Fibroblast of villous mesenchyme (primary cell): ENCODE measurements around the gene MAMDC2. TPM values are rescaled to one million over a fixed set of nuclear protein-coding genes. Genes with fewer than 3 reads are reported as not detected.

Source experiments
- DNase-seq: peaks from one replicate; pipeline ENCODE4 v3.0.0-alpha.2; 2010; ENCODE audit warnings: low read depth
- H3K4me3 ChIP-seq: 2 replicates; pipeline ENCODE4 v1.5.1; 2011; ENCODE audit warnings: low read depth, mild to moderate bottlenecking, low read length
- small RNA-seq: library from RNA; depleted of rRNA; stranded (forward); fragments of <200 nt; gene quantifications from one replicate; pipeline ENCODE3, GENCODE V24; 2012
- total RNA-seq: library from RNA; depleted of rRNA; stranded (reverse); fragments of >200 nt; gene quantifications from 2 replicates; pipeline ENCODE4 v1.2.3, GENCODE V29; 2012
- TF ChIP-seq, protein P1 (sequence below): IDR thresholded peaks from 2 replicates; pipeline ENCODE4 v1.5.1; 2012; ENCODE audit warnings: low read depth, mild to moderate bottlenecking, low read length; ENCODE audit not compliant: insufficient read depth

Gene MAMDC2
- total RNA-seq, 1 donor, result 22.9 TPM

DNA sequence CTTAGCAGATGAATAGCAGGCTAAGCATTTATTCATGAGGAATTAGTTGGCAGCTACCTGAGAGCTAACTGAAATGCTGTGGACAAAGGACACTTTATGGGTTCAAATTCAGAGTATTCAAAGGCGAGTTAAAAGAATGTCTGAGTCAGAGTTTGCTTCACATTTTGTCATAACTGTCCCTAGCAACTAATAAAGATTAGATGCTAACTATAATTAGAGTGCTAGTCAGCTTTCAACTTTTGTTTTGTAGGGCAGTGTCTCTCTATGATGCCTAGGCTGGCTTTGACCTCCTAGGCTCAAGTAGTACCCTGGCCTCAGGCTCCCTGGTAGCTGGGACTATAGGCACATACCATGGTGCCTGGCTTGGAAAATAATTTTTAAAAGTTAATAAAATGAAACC, 219.8 kb downstream of the MAMDC2 start:
- TF ChIP-seq, protein P1, sequence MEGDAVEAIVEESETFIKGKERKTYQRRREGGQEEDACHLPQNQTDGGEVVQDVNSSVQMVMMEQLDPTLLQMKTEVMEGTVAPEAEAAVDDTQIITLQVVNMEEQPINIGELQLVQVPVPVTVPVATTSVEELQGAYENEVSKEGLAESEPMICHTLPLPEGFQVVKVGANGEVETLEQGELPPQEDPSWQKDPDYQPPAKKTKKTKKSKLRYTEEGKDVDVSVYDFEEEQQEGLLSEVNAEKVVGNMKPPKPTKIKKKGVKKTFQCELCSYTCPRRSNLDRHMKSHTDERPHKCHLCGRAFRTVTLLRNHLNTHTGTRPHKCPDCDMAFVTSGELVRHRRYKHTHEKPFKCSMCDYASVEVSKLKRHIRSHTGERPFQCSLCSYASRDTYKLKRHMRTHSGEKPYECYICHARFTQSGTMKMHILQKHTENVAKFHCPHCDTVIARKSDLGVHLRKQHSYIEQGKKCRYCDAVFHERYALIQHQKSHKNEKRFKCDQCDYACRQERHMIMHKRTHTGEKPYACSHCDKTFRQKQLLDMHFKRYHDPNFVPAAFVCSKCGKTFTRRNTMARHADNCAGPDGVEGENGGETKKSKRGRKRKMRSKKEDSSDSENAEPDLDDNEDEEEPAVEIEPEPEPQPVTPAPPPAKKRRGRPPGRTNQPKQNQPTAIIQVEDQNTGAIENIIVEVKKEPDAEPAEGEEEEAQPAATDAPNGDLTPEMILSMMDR, result no peak
- peak; percentile 52 for DNase-seq
- H3K4me3 ChIP-seq, result peak overlapping the region; percentile 13

Small RNAs within 50 kb of the gene (small RNA-seq; reads per million reads assigned to genes)
- 12.8 reads per million, percentile 91 among the genes with 10 or more reads in this experiment for gene RNU2-5P

Other genes with a start within 250 kb of the MAMDC2 start
- gene CFAP95, start 223.0 kb upstream of the MAMDC2 start, total RNA-seq, result not detected in 2 replicates
- gene SMC5, start 215.1 kb downstream of the MAMDC2 start, total RNA-seq, result 32.9 and 39.3 TPM in 2 replicates